Left kidney (tissue), 8 donors: ENCODE results near the gene PPP4R3A. TPM values are rescaled to one million over a fixed set of nuclear protein-coding genes. Genes with fewer than 3 reads are reported as not detected.
"Not testable (repeated sequence)": the region's sequence is repeated elsewhere in the genome, so short reads cannot be mapped to it uniquely, and the experiment has no call there.

Source experiments
- DNase-seq: peaks from one replicate; pipeline ENCODE4 v3.0.0-alpha.2; 2013
- long read RNA-seq, 8 donors: transcript quantifications; one replicate each; lab custom pipeline, GENCODE V29; 2026
- polyA plus RNA-seq: library from polyadenylated mRNA; unstranded; fragments of 120-200 nt; gene quantifications from one replicate; pipeline ENCODE4 v1.2.1, GENCODE V29; 2013; ENCODE audit not compliant: insufficient read length

The PPP4R3A gene
- 136 TPM for polyA plus RNA-seq
- long read RNA-seq, donor 1, full-length matches to known transcripts = 4 of 11 reads
- long read RNA-seq, donor 1, partial matches to known transcripts = 7 of 11 reads
- long read RNA-seq, donor 1, other reads (novel, unspliced or antisense) = 0 of 11 reads
- long read RNA-seq, donor 2, full-length matches to known transcripts = 7 of 7 reads
- long read RNA-seq, donor 2, partial matches to known transcripts = 0 of 7 reads
- long read RNA-seq, donor 2, other reads (novel, unspliced or antisense) = 0 of 7 reads
- long read RNA-seq, donor 3, partial matches to known transcripts = 0 of 3 reads
- long read RNA-seq, donor 3, other reads (novel, unspliced or antisense) = 0 of 3 reads
- long read RNA-seq, donor 4 = 0 reads
- long read RNA-seq, donor 5, full-length matches to known transcripts = 3 of 8 reads
- long read RNA-seq, donor 5, partial matches to known transcripts = 5 of 8 reads
- long read RNA-seq, donor 5, other reads (novel, unspliced or antisense) = 0 of 8 reads
- long read RNA-seq, donor 6, full-length matches to known transcripts = 11 of 11 reads
- long read RNA-seq, donor 6, partial matches to known transcripts = 0 of 11 reads
- long read RNA-seq, donor 6, other reads (novel, unspliced or antisense) = 0 of 11 reads
- long read RNA-seq, donor 7, full-length matches to known transcripts = 10 of 22 reads
- long read RNA-seq, donor 7, partial matches to known transcripts = 12 of 22 reads
- long read RNA-seq, donor 7, other reads (novel, unspliced or antisense) = 0 of 22 reads
- long read RNA-seq, donor 8, full-length matches to known transcripts = 5 of 5 reads
- long read RNA-seq, donor 8, partial matches to known transcripts = 0 of 5 reads
- long read RNA-seq, donor 8, other reads (novel, unspliced or antisense) = 0 of 5 reads

DNA sequence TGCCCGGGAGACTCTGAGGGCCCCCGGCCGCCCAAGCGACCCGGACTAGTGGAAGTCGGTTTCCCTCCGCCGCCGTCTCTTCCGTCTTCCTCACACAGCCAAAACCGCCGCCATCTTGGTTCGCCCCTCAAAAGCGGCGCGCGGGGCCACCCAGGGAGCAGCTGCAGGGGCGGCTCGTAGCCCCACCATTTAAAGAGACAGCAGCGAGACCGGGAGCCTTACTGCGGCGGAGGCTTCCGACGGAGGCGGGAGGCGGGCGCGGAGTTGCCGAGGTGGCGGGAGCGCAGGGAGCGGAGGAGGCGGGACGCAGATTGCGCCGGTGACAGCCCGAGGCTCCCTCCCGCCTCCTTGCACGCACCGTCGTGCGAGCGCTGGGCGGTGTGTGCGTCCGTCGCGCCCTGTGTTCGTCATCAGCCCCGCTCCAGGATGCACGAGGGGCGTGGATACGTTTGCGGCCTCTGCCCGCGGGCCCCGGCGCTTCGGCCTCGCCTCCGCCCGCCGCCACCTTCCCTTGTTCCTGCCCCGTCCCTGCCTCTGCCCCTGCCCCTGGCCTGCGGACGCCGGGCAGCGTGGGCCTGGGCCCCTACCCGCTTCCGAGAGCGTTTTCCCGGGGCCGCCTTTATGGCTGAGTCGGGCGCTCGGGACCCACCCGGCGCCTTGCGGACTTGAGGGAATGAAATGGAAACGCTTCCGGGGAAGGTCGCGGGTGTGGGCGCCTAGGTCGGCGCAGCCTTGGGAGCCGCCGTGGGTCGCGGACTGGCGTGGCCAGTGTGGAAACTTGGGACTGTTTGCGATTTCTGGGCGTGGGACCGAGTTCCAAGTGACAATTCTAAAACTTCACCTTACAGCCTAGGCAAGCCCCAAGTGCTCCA is at the start of gene PPP4R3A:
Gene PPP4R3A (minus strand): TSS at position 140 of the 872 bp plus-strand sequence. CDS start 663 bp downstream, outside the sequence.
- peak; percentile 94 for DNase-seq

DNA sequence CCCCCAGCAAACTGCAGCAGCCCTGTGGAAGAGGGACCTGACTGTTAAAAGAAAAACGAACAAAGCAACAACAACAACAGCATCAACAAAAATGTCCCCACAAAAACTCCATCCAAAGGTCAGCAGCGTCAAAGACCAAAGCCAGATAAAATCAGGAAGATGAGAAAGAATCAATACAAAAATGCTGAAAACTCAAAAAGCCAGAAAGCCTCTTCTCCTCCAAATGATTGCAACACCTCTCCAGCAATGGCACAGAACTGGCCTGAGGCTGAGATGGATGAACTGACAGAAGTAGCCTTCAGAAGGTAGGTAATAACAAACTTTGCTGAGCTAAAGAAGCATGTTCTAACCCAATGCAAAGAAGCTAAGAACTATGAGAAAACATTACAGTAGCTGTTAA is 45.4 kb upstream of the PPP4R3A start:
- no peak for DNase-seq

DNA sequence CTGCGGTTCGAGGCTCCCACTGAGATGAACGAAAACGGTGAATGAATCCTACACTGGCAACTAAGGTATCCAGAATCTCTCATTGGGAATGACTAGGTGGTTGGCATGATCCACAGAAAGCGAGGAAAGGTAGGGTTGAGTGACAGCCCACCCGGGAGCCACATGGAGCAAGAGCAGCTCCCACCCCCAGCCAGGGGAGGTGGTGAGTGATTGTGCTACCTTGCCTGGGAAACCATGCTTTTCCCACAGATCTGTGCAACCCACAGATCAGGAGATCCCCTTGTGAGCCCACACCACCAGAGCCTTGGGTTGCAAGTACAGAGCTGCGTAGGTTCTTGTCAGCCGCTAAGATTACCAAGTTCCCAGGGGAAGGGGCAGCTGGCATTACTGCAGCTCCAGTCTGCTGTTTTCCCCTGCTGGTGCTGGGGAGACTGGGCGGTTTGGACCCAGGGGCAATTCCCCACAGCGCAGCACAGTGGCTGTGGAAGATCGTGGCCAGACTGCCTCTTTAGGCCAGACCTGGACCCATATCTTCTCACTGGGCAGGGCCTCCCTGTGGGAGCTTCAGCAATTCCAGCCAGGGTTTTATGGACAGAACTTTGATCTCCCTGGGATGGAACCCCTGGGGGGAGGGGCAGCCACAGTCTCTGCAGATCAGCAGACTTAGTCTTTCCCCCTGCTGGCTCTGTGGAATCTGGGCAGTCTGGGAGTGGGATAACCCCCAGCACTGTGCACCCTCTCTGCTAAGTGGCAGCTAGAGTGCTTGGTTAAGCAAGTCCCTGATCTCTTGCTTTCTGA is 44.6 kb upstream of the PPP4R3A start:
- peak; percentile 8 for DNase-seq

DNA sequence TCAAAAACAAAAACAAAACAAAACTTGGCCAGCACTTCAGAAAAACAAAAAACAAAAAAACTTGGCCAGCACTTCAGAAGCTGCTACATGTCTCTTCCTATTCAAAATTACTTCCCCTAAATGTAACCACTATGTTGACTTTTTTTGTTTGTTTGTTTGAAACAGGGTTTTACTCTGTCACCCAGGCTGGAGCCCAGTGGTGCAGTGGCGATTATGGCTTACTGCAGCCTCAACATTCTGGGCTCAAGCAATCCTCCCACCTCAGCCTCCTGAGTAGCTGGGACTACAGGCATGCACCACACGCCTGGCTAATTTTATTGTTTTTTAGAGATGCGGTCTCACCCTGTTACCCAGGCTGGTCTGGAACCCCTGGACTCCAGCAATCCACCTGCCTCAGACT is 38.0 kb upstream of the PPP4R3A start:
- no peak for DNase-seq

DNA sequence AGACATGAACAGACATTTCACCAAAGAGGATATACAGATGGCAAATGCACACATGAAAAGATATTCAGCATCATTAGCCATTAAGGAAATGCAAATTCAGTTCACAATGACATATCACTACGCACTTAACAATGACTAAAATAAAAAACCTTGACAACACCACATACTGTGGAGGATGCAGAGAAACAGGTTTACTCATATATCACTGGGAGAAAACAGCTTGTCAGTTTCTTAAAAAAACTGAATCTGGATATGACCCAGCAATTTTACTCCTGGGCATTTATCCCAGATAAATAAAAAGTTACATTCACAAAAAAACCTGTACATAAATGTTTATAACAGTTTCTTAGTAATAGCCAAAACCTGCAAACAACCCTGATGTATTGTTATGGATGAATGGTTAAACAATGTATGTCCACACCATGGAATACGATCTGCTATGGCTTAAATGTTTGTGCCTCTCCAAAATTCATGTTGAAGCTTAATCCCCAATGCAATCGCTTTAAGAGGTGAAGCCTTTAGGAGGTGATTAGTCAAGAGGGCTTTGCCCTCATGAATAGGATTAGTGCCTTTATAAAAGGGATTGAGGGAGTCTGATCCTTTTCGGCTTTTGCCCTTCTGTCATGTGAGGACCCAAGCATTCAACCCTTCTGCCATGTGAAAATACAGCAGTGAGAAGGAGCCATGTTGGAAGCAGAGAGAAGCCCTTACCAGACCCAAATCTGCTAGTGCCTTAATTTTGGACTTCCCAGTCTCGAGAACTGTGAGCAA is 36.0 kb upstream of the PPP4R3A start:
- no peak for DNase-seq

DNA sequence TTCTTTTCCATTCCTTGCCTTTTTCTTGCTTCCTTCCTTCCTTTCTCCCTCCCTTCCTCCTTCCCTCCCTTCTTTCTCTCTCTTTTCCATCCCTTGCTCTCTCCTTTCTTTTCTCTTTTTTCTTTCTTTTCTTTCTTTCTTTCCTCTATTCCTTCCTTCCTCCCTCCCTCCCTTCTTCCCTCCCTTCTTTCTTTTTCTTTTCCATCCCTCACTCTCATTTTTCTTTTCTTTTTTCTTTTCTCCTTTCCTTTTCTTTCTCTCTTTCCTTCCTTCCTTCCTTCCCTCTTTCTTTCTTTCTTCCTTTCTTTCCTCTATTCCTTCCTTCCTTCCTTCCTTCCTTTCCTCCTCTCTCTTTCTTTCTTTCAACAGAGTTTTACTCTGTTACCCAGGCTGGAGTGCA is 35.1 kb upstream of the PPP4R3A start:
- DNase-seq = no peak

DNA sequence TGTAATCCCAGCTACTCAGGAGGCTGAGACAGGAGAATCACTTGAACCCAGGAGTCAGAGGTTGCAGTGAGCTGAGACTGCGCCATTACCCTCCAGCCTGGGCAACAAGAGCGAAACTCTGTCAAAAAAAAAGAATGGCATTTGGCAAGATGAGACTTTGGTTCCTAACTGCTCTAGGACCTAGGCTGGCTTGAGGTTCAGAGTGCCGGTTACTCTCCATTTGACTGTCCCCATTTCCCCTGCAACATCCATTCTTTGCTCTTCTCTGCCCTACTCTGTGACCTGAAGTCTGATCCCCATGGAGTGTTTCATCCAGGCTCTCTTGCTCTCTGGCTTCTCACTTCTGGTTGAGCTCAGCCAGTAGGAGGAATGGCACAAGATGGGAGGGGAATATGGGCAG is 26.2 kb upstream of the PPP4R3A start:
- DNase-seq = no peak

DNA sequence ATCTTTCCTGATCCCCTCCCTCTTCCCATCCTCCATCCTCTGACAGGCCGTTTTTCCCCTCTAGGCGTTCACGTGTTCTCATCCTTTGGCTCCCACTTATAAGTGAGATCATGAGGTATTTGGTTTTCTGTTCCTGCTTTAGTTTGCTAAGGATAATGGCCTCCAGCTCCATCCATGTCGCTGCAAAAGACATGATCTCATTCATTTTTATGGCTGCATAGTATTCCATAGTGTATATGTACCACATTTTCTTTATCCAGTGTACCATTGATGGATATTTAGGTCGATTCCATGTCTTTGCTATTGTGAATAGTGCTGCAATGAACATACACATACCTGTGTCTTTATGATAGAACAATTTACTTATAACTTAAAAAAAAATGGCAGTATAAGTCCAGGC is 23.9 kb upstream of the PPP4R3A start:
- DNase-seq = not testable (repeated sequence)

DNA sequence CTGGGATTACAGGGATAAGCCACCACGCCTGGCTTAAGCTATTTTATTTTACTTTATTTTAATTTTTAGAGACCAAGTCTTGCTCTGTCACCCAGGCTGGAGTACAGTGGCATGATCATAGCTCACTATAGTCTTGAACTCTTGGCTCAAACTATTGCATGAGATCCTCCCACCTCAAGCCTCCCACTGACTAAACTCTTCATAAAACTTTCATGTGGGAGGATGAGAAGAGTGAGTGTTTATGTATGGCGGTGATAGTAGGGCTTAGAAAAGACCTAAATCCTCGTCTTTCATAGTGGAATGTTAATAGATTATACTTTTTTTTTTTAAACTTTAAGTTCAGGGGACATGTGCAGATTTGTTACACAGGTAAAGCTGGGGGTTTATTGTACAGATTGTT is 23.5 kb upstream of the PPP4R3A start:
- no peak for DNase-seq

DNA sequence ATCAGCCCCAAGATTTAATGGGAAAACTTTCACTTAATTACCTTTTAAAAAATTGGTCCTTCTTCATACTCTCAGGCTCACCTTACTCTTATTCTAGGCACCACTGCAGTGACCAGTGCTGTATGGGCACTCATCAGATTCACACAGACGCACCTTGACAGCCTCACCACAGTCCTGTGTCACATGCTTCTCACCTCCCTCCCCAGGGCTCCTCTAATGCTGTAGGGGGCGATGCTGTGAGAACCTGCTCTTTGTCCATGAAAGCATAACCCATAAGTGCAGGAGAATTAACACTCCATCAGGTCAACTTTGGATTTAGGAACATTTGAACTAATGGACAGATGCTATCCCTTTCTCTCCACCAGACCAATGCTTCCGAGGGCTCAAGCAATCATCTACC is 13.9 kb upstream of the PPP4R3A start:
- no peak for DNase-seq

DNA sequence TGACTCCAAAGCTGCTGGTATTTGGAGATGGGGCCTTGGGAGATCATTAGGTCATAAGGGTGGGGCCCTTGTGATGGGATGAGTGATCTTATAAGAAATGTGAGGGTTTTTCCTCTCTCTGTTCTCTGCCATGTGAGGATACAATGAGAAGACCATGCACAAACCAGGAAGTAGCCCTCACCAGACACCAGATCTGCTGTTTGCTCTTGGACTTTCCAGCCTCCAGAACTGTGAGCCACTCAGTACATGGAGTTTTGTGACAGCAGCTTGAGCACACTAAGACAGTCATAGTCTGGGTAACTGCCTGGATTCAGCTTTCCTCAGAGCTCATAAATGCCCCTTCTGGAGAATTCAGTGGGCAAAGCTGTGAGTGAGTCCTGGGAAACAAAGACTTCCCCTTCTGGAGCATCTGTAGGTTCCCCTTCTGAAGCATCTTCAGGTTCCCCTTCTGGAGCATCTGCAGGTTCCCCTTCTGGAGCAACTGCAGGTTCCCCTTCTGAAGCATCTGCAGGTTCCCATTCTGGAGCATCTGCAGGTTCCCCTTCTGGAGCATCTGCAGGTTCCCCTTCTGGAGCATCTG is 11.0 kb upstream of the PPP4R3A start:
- no peak for DNase-seq

DNA sequence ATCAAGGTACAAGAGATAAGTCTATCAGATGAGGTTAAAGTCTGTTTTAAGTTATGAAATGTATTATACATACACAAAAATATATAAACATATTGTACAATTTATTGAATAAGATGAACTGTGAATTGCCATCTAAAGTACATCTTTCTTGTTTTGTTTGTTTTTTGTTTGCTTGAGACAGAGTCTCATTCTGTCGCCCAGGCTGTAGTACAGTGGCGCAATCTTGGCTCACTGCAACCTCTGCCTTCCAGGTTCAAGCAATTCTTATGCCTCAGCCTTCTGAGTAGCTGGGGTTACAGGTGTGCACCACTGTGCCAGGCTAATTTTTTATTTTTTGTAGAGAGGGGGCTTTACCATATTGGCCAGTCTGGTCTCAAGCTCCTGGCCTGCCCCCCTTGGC is 10.0 kb upstream of the PPP4R3A start:
- no peak for DNase-seq

DNA sequence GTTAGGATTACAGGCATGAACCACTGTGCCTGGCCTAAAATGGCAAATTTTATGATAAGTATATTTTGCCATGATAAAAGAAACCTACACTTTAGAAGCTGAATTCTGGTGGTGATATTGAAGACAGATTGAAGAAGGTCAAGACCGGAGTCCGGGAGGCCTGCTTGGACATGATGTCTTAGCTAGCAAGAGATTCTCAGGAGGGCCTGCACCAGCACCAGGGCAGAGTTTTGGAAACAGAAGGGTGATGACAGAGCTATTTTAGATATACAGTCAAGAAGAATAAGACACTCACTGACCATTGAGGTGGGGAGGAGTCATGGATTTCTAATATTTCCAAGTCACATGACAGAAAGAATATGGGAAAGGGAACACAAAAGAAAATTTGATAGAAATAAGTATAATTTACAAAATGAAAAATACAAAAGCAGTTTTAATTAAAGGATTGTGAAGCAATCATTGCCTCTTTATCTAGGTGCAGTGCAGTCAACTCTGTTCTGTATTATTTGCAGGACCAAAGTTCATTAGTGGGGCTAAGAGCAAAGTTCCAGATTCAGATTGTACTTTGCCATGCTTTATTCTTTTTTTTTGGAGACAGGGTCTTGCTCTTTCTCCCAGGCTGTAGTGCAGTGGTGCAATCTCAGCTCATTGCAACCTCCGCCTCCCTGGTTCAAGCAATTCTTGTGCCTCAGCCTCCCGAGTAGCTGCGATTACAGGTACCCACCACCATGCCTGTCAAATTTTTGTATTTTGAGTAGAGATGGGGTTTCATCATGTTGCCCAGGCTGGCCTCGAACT is 9.3 kb upstream of the PPP4R3A start:
- DNase-seq = no peak

DNA sequence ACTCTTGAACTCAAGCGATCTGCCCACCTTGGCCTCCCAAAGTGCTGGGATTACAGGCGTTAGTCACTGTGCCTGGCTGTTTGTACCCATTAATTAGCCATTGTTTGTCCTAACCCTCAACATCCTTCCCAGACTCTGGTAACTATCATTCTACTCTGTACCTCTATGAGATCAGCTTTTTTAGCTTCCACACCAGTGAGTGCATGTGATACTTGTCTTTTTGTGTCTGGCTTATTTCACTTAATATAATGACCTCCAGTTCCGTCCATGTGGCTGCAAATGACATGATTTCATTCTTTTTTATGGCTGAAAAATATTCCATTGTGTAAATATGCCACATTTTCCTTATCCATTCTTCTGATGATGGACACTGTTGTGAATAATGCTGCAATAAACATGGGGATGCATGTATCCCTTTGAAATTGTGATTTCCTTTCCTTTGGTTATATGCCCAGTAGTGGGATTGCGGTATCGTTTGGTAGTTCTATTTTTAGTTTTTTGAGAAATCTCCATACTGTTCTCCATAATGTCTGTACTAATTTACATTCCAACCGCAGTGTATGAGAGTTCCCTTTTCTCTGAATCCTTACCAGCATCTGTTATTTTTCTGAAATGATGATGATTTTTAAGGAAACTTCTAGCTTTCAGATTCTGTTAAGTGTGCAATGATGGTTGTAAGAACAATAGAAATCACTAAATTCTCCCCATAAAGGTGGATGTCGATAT is 6.7 kb upstream of the PPP4R3A start:
- DNase-seq = no peak

DNA sequence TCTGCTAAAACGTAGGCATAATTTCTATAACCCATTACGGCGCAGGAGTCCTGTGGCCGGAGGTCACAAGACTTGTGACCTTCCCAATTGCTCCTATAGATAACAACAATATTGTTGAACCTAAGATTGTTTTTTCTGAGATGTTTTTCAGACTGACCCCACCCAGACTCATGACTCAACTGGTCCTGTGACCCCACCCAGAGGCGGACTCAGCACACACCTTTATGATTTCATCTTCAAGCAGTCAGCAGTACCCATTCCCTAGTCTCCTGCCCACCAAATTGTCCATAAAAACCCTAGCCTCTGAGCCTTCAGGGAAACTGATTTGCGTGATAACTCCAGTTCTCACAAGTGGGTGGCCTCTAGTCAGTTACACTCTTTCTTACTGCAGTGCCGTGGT is 5.9 kb upstream of the PPP4R3A start:
- DNase-seq = no peak

DNA sequence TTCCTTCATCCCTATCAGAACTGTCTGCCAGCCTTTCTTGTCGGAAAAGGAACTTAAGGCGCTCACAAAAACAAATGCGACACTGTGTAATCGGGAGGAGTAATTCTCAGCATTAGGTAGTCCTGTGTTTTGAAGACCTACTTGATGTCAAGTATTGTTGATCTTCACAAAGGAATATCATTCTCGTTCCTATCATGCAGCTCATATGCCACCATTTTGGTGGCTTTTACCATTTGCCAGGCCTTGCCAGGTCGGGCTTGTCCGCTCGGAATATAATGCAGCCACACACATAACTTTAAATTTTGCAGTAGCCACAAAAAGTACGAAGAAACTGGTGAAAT is 903 bp upstream of the PPP4R3A start:
- DNase-seq = no peak

DNA sequence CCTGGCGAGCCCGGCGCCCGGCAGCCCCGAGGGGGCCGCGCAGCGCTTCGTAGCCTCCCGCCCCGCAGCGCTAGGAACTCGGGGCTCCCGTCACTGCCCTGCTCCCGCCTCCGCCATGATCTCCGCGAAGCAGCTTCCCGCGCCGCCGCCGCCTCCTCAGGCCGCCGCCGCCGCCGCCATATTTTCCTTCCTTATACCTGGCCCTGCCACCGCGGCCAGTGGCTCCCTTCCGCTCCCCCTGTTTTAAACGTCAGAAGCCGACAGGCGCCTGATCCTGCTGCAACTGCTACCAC is 286 bp downstream of the PPP4R3A start:
- DNase-seq = no peak

DNA sequence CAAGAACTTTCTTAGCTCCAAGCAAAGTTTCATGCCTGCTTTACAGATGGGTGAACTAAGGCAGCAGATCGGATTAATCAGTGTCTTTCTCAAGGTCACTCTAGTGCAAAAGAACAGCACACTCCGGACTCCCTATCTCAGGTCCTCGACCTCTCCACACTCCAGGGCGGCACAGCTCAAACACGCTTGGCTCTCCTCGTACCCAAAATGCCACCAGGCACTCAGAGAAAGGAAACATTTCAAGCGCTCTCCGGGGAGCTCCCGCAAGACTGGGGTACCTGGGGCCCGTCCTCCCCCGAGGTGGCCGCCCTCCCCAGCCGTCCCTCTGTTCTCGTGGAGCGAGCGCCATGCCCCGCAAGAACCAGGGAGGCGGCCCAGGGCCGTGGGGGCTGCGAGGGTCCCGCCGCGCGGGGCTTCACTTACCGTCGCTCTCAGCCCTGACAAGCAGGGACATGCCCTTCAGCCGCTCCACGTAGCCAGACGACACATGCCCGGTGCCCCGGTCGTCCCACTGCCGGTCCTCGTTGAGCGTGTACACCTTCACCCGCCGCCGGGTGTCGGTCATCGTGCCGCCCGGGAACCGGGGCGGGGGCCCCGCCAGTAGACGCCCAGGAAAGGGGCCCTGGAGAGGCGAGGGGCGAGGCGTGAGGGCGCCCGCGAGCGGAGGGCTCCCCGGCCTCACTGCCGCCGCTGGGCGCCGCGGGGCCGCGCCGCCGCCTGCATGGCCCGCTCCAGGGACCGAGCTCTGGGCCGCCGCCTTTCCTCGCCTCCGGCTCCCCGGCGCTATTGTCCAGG is 830 bp downstream of the PPP4R3A start:
- DNase-seq = peak; percentile 28
